ENCODE data around the gene ADGRA3. TPM values are rescaled to one million over a fixed set of nuclear protein-coding genes. Genes with fewer than 3 reads are reported as not detected.
A peak's percentile ranks its signal among the peaks of the same experiment; 100 is the strongest.
"Not testable (repeated sequence)": the region's sequence is repeated elsewhere in the genome, so short reads cannot be mapped to it uniquely, and the experiment has no call there.

ADGRA3 gene
- polyA plus RNA-seq, 1 donor from 2014 or later: 0.14 TPM

GRCh38 chr4:22412013-22412412 lies 103.9 kb downstream of the ADGRA3 start:
- no peaks in the 10 kb centered on the region for H3K9me3 Mint-ChIP-seq
- no peaks in the 10 kb centered on the region for H3K36me3 Mint-ChIP-seq
- no peak overlapping the region for H3K27ac Mint-ChIP-seq
- H3K4me3 Mint-ChIP-seq: no peak overlapping the region
- no peaks in the 10 kb centered on the region for H3K27me3 Mint-ChIP-seq
- H3K4me1 Mint-ChIP-seq: no peaks in the 10 kb centered on the region

GRCh38 chr4:22410645-22411247 lies 105.1 kb downstream of the ADGRA3 start:
- H3K27me3 Mint-ChIP-seq: no peaks in the 10 kb centered on the region
- no peak overlapping the region for H3K27ac Mint-ChIP-seq
- no peaks in the 10 kb centered on the region for H3K4me1 Mint-ChIP-seq

GRCh38 chr4:22408474-22408873 lies 107.4 kb downstream of the ADGRA3 start:
- Mint-ChIP-seq H3K36me3 (no peaks in the 10 kb centered on the region), H3K27ac (no peak overlapping the region), H3K27me3 (no peaks in the 10 kb centered on the region), H3K4me3 (no peak overlapping the region), H3K4me1 (no peaks in the 10 kb centered on the region), H3K9me3 (peaks cover 0 to 5% (median 1%) of the 10 kb centered on the region in 3 donors)

More at GRCh38 chr4:22410645-22411247, 105.1 kb downstream of the ADGRA3 start:
- no peak overlapping the region for H3K4me3 Mint-ChIP-seq
- no peaks in the 10 kb centered on the region for H3K36me3 Mint-ChIP-seq
- peaks cover 0 to 3% (median 1%) of the 10 kb centered on the region in 3 donors for H3K9me3 Mint-ChIP-seq

GRCh38 chr4:22407361-22407760 lies 108.5 kb downstream of the ADGRA3 start:
- H3K4me1 Mint-ChIP-seq: no peaks in the 10 kb centered on the region
- H3K27ac Mint-ChIP-seq: no peak overlapping the region
- H3K4me3 Mint-ChIP-seq: no peak overlapping the region
- no peaks in the 10 kb centered on the region for H3K36me3 Mint-ChIP-seq
- H3K27me3 Mint-ChIP-seq: no peaks in the 10 kb centered on the region
- H3K9me3 Mint-ChIP-seq: peaks cover 0 to 5% (median 1%) of the 10 kb centered on the region in 3 donors

GRCh38 chr4:22398671-22399070 lies 117.2 kb downstream of the ADGRA3 start:
- H3K4me3 Mint-ChIP-seq: no peak overlapping the region
- no peaks in the 10 kb centered on the region for H3K4me1 Mint-ChIP-seq
- H3K36me3 Mint-ChIP-seq: no peaks in the 10 kb centered on the region
- no peak overlapping the region for H3K27ac Mint-ChIP-seq
- H3K27me3 Mint-ChIP-seq: no peaks in the 10 kb centered on the region
- H3K9me3 Mint-ChIP-seq: peaks cover 0 to 12% (median 2%) of the 10 kb centered on the region in 3 donors

GRCh38 chr4:22391551-22391950 lies 124.3 kb downstream of the ADGRA3 start:
- Mint-ChIP-seq H3K27me3 (no peaks in the 10 kb centered on the region), H3K4me1 (no peaks in the 10 kb centered on the region), H3K4me3 (no peak overlapping the region), H3K36me3 (no peaks in the 10 kb centered on the region), H3K9me3 (peaks cover 0 to 1% (median 0%) of the 10 kb centered on the region in 3 donors), H3K27ac (no peak overlapping the region)

GRCh38 chr4:22389240-22389870 lies 126.5 kb downstream of the ADGRA3 start:
- Mint-ChIP-seq H3K4me3 (no peak overlapping the region), H3K27ac (no peak overlapping the region), H3K36me3 (no peaks in the 10 kb centered on the region), H3K9me3 (no peaks in the 10 kb centered on the region), H3K4me1 (no peaks in the 10 kb centered on the region), H3K27me3 (no peaks in the 10 kb centered on the region)

- Mint-ChIP-seq H3K27ac (no peak overlapping the region), H3K4me1 (no peaks in the 10 kb centered on the region), H3K9me3 (no peaks in the 10 kb centered on the region), H3K4me3 (no peak overlapping the region), H3K36me3 (no peaks in the 10 kb centered on the region), H3K27me3 (no peaks in the 10 kb centered on the region)
These were observed 130.3 kb downstream of the ADGRA3 start for GRCh38 chr4:22385611-22386011.

GRCh38 chr4:22384154-22384553 lies 131.7 kb downstream of the ADGRA3 start:
- no peak overlapping the region for H3K27ac Mint-ChIP-seq
- no peaks in the 10 kb centered on the region for H3K27me3 Mint-ChIP-seq
- H3K4me3 Mint-ChIP-seq: no peak overlapping the region
- H3K9me3 Mint-ChIP-seq: no peaks in the 10 kb centered on the region
- H3K36me3 Mint-ChIP-seq: no peaks in the 10 kb centered on the region
- no peaks in the 10 kb centered on the region for H3K4me1 Mint-ChIP-seq

GRCh38 chr4:22382216-22382615 lies 133.7 kb downstream of the ADGRA3 start:
- not testable (repeated sequence) for H3K27me3 Mint-ChIP-seq, H3K36me3 Mint-ChIP-seq, H3K4me1 Mint-ChIP-seq

GRCh38 chr4:22372986-22373385 lies 142.9 kb downstream of the ADGRA3 start:
- Mint-ChIP-seq H3K9me3 (peaks cover 0 to 12% (median 8%) of the 10 kb centered on the region in 3 donors), H3K4me3 (no peak overlapping the region), H3K36me3 (no peaks in the 10 kb centered on the region), H3K27me3 (no peaks in the 10 kb centered on the region), H3K27ac (no peak overlapping the region), H3K4me1 (no peaks in the 10 kb centered on the region)

More at GRCh38 chr4:22382216-22382615, 133.7 kb downstream of the ADGRA3 start:
- not testable (repeated sequence) for H3K27ac Mint-ChIP-seq, H3K9me3 Mint-ChIP-seq, H3K4me3 Mint-ChIP-seq

GRCh38 chr4:22369901-22370562 lies 145.8 kb downstream of the ADGRA3 start:
- Mint-ChIP-seq H3K9me3 (peaks cover 0 to 7% (median 6%) of the 10 kb centered on the region in 3 donors), H3K4me3 (no peak overlapping the region), H3K4me1 (no peaks in the 10 kb centered on the region), H3K27ac (peak overlapping the region in 1 of 3 donors; percentile 11), H3K36me3 (no peaks in the 10 kb centered on the region), H3K27me3 (no peaks in the 10 kb centered on the region)

GRCh38 chr4:22363787-22364186 lies 152.1 kb downstream of the ADGRA3 start:
- Mint-ChIP-seq H3K4me3 (no peak overlapping the region), H3K27ac (no peak overlapping the region), H3K36me3 (no peaks in the 10 kb centered on the region), H3K4me1 (no peaks in the 10 kb centered on the region), H3K9me3 (peaks cover 2 to 6% (median 5%) of the 10 kb centered on the region in 3 donors), H3K27me3 (no peaks in the 10 kb centered on the region)

- no peaks in the 10 kb centered on the region for H3K27me3 Mint-ChIP-seq
- H3K4me3 Mint-ChIP-seq: no peak overlapping the region
- H3K36me3 Mint-ChIP-seq: no peaks in the 10 kb centered on the region
- H3K27ac Mint-ChIP-seq: no peak overlapping the region
- no peaks in the 10 kb centered on the region for H3K4me1 Mint-ChIP-seq
- peaks cover 0 to 6% (median 5%) of the 10 kb centered on the region in 3 donors for H3K9me3 Mint-ChIP-seq
These were observed 152.8 kb downstream of the ADGRA3 start for GRCh38 chr4:22363036-22363435.

GRCh38 chr4:22356987-22357596 lies 158.8 kb downstream of the ADGRA3 start:
- peaks cover 4% of the 10 kb centered on the region for H3K36me3 Mint-ChIP-seq

More at GRCh38 chr4:22356987-22357596, 158.8 kb downstream of the ADGRA3 start:
- Mint-ChIP-seq H3K4me1 (no peaks in the 10 kb centered on the region), H3K9me3 (peaks cover 3 to 9% (median 8%) of the 10 kb centered on the region in 3 donors), H3K27me3 (no peaks in the 10 kb centered on the region), H3K4me3 (no peak overlapping the region), H3K27ac (no peak overlapping the region)
